Measurements from ENCODE around the gene NT5DC1. TPM values are rescaled to one million over a fixed set of nuclear protein-coding genes. Genes with fewer than 3 reads are reported as not detected.

Gene NT5DC1
- 10 to 100 TPM; 31.5 to 36.3 TPM for total RNA-seq

DNA sequence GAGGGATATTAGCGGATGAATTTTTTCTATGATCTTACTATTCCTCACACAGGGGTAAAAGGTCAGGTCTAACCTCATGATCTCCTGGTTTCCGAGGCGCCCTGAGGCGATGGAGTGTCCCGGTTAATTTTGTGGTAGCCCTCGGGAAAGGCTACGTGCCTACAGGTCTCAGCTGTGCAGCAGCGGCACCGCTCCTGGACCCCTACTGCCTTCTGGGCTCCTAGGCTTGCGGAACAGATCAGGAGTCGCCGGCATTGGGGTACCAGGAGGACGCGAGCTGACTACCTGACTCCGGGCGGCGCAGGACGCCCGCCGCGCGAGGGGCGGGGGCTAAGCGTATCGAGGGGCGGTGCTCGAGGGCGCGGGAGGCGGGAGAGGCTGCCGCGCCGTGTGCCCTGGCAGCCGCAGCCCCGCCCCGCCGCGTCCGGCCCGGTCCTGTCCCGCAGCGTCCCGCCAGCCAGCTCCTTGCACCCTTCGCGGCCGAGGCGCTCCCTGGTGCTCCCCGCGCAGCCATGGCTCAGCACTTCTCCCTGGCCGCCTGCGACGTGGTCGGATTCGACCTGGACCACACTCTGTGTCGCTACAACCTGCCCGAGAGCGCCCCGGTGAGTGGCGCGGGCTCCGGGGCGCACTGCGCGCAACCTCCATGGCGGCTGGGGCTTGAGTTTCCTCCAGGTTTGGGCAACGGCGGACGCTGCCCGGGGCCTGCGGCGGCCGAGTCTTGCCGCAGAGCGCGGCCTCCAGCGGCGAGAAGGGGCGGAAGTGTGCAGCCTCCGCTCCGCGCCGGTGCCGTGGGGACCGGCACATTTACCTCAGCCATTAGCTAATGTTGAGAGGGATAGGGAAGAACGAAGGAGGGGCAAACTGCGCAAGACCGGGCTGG is at the start of gene NT5DC1:
TSS of gene NT5DC1 (plus strand) at position 435 of the 883 bp plus-strand sequence. CDS start at position 513, 78 bp downstream.
- H3K27ac Mint-ChIP-seq, result peak within 1 kb of the TSS; percentile 87
- POLR2A ChIA-PET, result interaction anchor here (0.6 to 2.0 kb wide), 7 partner anchors 8 to 471 kb away, joined by 3 to 10 read pairs (median 4); partner anchors contain the start of genes RWDD1, TSPYL1 and TSPYL4

DNA sequence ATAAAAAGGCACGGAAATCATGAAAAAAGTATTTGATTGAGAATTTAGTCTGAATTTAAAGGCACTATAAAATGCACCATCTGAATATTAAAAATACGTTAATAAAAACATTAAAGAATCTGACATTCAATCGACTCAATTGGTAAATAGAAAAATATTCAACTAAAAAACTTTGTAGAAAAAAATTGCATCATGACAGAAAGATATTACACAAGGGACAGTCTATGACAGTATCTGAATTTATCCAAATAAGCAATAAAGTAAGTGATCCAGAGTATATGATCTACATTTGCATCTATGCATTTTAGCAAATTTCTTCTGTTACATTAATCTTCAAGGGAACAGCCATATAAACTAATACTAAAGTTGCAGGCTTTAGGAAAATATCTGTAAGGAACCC is 49.4 kb upstream of the NT5DC1 start:
- DNase-seq (no peak), ATAC-seq (ENCODE audit: low read depth) (no peak)
- no peaks in the 10 kb centered on the region for H3K4me1 Mint-ChIP-seq
- H3K9me3 Mint-ChIP-seq, result peaks cover 1% of the 10 kb centered on the region
- H3K4me3 Mint-ChIP-seq, result no peak overlapping the region
- peaks cover 7% of the 10 kb centered on the region for H3K27me3 Mint-ChIP-seq
- H3K27ac Mint-ChIP-seq, result no peak overlapping the region
- POLR2A ChIA-PET, result no interaction called here
- no peaks in the 10 kb centered on the region for H3K36me3 Mint-ChIP-seq

More for the DNA sequence above, at the start of gene NT5DC1:
- peaks cover 3% of the 10 kb centered on the region for H3K9me3 Mint-ChIP-seq
- peak within 1 kb of the TSS; percentile 94 for H3K4me3 Mint-ChIP-seq
- DNase-seq, result peak; percentile 91
- no peaks in the 10 kb centered on the region for H3K27me3 Mint-ChIP-seq
- H3K4me1 Mint-ChIP-seq, result peaks cover 31% of the 10 kb centered on the region
- peak; percentile 93 for ATAC-seq (ENCODE audit: low read depth)
- peaks cover 2% of the 10 kb centered on the region for H3K36me3 Mint-ChIP-seq

DNA sequence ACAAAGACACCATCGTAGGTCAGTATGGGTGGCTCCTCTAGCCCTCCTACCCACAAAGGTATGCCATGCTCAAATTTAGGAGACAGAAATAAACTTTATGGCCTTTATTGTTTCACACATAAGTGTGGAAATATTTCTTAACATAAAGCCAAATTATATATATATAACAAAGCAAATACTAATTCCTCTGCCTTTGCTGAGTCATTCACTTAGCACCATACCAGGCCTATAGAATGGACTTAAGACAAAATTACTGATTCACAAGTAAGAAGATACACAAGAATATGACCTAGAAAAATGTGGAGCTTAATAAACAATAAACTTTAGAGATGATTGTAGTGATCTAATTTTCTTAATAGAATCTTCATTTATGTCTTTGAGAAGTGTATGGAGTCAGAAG is 45.1 kb upstream of the NT5DC1 start:
- Mint-ChIP-seq H3K36me3 (no peaks in the 10 kb centered on the region), H3K4me3 (no peak overlapping the region), H3K27me3 (peaks cover 4% of the 10 kb centered on the region), H3K27ac (no peak overlapping the region), H3K9me3 (no peaks in the 10 kb centered on the region), H3K4me1 (no peaks in the 10 kb centered on the region)
- ATAC-seq (ENCODE audit: low read depth) (no peak), DNase-seq (no peak)
- POLR2A ChIA-PET, result no interaction called here

DNA sequence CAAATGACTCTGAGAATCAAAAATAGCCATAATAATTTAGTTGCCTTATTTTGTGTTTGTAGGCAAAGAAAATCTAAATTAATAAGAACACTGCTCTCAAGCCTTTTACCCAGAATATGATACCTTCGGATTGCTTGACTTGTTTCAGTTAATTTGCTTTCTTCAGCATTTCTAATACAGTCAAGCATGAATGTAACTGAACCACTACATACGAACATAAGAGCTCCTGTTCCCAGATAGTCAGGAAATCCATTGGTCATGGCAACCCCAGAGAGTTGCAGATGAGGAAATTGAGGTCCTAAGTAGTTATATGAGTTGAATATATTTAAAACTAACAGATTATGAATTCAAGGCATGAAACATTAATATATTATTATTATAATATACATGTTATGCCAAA is 42.9 kb upstream of the NT5DC1 start:
- H3K27ac Mint-ChIP-seq, result no peak overlapping the region
- no peaks in the 10 kb centered on the region for H3K9me3 Mint-ChIP-seq
- POLR2A ChIA-PET, result no interaction called here
- no peak for ATAC-seq (ENCODE audit: low read depth)
- no peak for DNase-seq
- no peaks in the 10 kb centered on the region for H3K4me1 Mint-ChIP-seq
- no peaks in the 10 kb centered on the region for H3K36me3 Mint-ChIP-seq
- peaks cover 13% of the 10 kb centered on the region for H3K27me3 Mint-ChIP-seq
- H3K4me3 Mint-ChIP-seq, result no peak overlapping the region

DNA sequence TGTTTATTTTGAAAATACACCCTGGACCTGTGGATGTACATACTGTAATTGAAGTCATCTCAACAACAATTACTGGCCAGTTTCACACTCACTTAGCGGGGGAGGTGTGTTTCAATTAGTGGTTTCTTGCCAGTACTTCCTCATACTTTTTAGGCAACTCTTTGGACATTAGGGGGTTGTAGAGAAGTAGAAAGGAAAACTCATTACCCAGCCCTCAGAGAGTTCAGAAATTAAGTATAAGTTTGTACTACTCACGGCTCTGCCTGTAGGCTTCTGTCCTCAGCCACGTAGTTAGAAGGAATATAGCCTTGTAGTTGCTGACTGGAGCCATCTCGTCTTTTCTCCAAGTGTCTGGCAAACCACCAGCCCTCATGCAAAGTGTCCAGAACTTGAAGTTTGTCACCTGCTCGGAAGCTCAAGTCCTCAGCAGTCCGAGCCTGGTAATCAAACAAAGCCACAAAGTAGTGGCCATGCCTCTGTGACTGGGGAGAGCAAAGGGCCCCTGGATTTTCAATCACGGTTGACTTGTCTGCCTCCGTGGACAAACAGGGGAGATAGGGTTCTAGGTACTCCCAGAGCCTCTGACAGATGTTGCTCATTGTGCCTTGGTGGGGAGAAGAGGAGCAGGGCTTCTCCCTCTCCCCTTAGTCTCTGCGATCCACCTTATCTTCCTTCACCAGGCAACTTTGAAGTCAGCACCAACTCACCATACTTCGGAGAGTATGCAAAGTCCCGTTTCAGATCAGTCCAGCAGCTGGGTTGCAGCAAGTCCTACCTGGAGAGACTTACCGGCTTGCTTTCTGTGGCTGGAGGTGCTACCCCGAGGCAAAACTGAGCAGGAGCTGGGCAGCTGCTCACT is 40.7 kb upstream of the NT5DC1 start:
- H3K36me3 Mint-ChIP-seq, result no peaks in the 10 kb centered on the region
- H3K4me1 Mint-ChIP-seq, result no peaks in the 10 kb centered on the region
- H3K4me3 Mint-ChIP-seq, result no peak overlapping the region
- POLR2A ChIA-PET, result no interaction called here
- DNase-seq (no peak), ATAC-seq (ENCODE audit: low read depth) (no peak)
- H3K27me3 Mint-ChIP-seq, result peaks cover 18% of the 10 kb centered on the region
- no peaks in the 10 kb centered on the region for H3K9me3 Mint-ChIP-seq
- no peak overlapping the region for H3K27ac Mint-ChIP-seq

DNA sequence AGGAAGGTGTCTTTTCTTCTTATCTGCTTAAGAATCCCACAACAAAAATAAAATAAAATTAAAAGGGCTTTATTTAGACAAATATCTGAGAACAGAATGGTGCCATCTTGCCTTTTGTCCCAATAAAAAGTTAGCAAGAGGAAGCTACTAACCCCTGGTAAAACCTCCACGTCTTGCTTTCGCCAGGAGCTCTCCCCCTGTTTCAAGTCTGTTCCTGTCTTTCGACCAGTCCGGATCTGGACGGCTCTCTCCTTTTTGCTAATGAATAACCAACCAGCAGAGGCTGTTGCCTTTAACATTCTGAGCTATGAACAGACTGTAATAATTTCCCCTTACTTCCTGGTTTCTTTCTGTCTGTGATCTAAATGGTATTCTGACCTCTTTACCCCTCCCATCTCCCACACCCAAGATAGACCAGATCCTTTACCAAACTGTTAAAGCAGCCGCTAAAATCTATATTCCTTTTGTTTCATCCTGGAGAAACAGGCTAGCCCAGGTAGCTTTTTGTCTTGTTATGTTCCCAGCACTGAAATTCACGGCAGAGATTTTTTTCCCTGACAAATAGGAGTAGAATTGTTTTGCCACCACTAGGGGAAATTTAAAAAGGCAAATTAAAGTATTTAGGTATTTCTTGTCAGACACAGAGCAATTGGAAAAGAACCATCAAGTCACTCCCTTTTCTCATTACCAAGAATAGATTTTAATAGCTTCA is 39.9 kb upstream of the NT5DC1 start, which contains the start of gene FRK:
TSS of gene FRK (minus strand) at position 320 of the 712 bp plus-strand sequence. CDS start 580 bp downstream, outside the sequence.
- Mint-ChIP-seq H3K27ac (no peak within 1 kb of the TSS), H3K9me3 (no peaks in the 10 kb centered on the region), H3K4me3 (no peak within 1 kb of the TSS), H3K4me1 (no peaks in the 10 kb centered on the region), H3K27me3 (peaks cover 18% of the 10 kb centered on the region), H3K36me3 (no peaks in the 10 kb centered on the region)
- ATAC-seq (ENCODE audit: low read depth) (no peak), DNase-seq (no peak)
- POLR2A ChIA-PET, result no interaction called here

DNA sequence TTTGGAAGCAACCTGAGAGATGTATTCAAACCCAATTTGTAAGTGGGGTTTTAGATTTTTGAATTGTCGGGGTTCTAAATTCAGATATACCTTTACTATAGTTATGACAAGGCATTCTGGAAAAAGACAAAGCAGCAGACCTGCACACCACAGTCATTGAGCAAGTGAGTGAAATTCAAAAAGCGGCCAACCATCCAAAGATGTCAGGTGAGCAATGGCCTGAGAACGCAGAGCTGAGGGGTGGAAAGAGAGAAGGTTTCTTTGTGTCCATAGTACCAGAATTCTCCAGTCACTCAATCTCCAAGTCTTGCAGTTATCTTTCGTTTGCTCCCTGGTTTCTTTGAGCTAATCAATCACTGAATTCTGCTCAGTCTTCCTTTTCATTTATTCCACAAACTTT is 38.2 kb upstream of the NT5DC1 start:
- peaks cover 18% of the 10 kb centered on the region for H3K27me3 Mint-ChIP-seq
- H3K9me3 Mint-ChIP-seq, result no peaks in the 10 kb centered on the region
- DNase-seq (no peak), ATAC-seq (ENCODE audit: low read depth) (no peak)
- POLR2A ChIA-PET, result no interaction called here
- H3K4me1 Mint-ChIP-seq, result no peaks in the 10 kb centered on the region
- no peaks in the 10 kb centered on the region for H3K36me3 Mint-ChIP-seq
- no peak overlapping the region for H3K27ac Mint-ChIP-seq
- no peak overlapping the region for H3K4me3 Mint-ChIP-seq

DNA sequence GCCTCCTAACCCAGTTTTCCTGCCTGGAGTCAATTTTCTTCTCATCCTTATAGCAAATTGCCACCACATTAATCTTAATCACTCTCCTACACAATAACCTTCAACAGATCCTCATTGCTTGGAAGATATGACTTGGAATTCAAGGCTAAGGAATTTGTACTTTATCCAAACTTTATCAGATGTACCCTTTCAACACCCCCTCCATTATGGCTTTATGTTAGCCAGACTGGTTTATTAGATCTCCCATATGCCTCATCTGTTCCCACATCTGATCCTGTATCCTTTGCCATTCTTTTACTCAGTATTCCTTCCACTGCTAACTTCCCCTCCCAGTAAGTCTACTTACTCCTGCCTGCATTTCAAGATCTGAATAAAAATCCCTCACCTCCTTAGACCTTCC is 36.0 kb upstream of the NT5DC1 start:
- POLR2A ChIA-PET, result no interaction called here
- ATAC-seq (ENCODE audit: low read depth) (no peak), DNase-seq (no peak)
- no peaks in the 10 kb centered on the region for H3K4me1 Mint-ChIP-seq
- H3K27me3 Mint-ChIP-seq, result peaks cover 17% of the 10 kb centered on the region
- no peaks in the 10 kb centered on the region for H3K36me3 Mint-ChIP-seq
- H3K4me3 Mint-ChIP-seq, result no peak overlapping the region
- no peaks in the 10 kb centered on the region for H3K9me3 Mint-ChIP-seq
- no peak overlapping the region for H3K27ac Mint-ChIP-seq

DNA sequence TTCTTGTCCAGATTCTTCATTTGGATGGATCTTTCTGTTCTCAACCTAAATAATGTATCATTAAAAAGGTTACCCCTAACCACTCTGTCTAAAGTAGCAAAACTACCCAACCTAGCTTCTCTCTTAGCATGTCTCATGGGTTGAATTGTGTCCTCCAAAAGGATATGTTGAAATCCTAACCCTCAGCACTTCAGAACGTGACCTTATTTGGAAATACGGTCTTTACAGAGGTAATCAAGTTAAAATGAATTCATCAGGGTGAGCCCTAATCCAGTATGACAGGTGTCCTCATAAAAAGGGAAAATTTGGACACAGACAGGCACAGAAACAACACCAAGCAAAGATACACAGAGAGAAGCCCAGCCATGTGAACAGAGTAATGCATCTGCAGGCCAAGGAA is 33.9 kb upstream of the NT5DC1 start:
- no peak overlapping the region for H3K4me3 Mint-ChIP-seq
- ATAC-seq (ENCODE audit: low read depth) (no peak), DNase-seq (no peak)
- H3K4me1 Mint-ChIP-seq, result no peaks in the 10 kb centered on the region
- no peaks in the 10 kb centered on the region for H3K9me3 Mint-ChIP-seq
- POLR2A ChIA-PET, result no interaction called here
- H3K27ac Mint-ChIP-seq, result no peak overlapping the region
- peaks cover 9% of the 10 kb centered on the region for H3K27me3 Mint-ChIP-seq
- no peaks in the 10 kb centered on the region for H3K36me3 Mint-ChIP-seq

DNA sequence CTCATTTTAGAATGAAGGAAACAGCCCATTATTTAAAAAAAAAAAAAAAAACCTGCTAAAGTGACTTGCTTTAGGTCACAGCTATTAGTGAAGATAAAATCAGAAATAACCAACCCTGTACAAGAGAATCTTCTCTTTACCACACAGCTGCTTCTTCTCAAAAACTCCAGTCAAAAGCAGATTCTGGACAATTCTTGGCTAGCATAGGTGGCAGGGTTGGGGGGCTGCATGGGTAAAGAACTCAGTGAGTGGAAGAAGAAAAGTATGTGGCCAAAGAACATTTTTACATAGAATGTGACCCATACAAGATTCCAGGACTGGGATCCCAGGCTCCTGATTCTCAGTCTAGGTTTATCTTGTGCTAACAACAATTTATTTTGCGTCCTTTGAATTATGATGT is 30.6 kb upstream of the NT5DC1 start:
- Mint-ChIP-seq H3K9me3 (no peaks in the 10 kb centered on the region), H3K36me3 (no peaks in the 10 kb centered on the region), H3K27me3 (peaks cover 7% of the 10 kb centered on the region), H3K27ac (no peak overlapping the region), H3K4me1 (no peaks in the 10 kb centered on the region), H3K4me3 (no peak overlapping the region)
- DNase-seq (no peak), ATAC-seq (ENCODE audit: low read depth) (no peak)
- POLR2A ChIA-PET, result interaction anchor here (0.7 kb wide), 1 partner anchor 1429 kb away, joined by 3 read pairs; no protein-coding TSS in a partner anchor

DNA sequence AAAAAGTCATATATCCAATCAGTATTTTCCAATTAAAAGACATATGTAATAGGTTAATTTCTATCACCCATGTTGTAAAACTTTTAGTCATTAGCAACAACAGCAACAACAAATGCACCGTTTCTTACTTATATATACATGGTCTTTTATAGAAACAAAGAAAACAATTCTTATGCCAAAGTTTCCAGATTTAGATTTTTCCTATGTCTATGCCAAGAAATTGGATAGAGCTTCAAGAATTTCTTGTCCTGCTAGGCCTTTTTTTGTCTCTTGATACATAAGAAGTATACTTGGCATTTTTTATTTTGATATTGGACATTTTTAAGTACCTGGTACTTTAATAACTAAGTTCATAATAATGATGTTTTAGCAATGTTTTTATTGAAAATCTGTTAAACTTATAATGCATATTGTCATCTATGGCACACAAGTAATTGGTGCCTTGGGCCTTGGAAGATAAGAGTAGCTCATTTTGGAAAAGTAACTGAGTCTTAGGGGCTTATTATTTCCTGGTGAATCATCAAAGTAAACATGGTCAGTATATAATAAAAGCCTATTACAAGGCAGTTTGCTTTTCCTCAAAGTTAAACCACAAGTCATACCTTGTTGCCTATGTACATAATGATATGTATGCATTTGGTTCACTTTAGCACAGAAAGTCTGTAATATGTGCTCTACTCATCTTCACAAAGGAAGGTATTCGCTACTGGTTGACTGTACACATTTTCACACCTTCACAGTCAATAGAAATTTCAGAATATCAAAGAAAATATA is 29.9 kb upstream of the NT5DC1 start:
- ATAC-seq (ENCODE audit: low read depth) (no peak), DNase-seq (no peak)
- Mint-ChIP-seq H3K27me3 (peaks cover 7% of the 10 kb centered on the region), H3K4me1 (no peaks in the 10 kb centered on the region), H3K27ac (no peak overlapping the region), H3K36me3 (no peaks in the 10 kb centered on the region), H3K4me3 (no peak overlapping the region), H3K9me3 (no peaks in the 10 kb centered on the region)
- POLR2A ChIA-PET, result interaction anchor here (0.7 kb wide), 1 partner anchor 1428 kb away, joined by 3 read pairs; no protein-coding TSS in a partner anchor

DNA sequence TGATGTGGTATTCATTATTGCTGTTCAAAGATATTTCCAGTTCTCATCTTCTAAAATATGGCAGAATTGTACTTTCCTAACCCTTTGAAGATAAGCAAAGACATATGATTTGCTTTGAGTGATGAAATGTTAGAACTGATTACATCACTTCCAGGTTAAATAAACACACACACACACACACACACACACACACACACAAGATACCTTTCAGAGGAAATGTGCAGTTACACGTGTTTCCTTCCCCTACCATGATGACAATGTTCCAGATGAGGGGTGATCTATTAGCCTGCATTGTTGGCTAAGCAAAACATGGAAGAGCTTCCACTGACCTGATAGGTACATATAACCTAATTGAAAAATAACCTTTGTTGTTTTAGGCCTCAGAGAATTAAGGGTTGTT is 28.3 kb upstream of the NT5DC1 start:
- no peaks in the 10 kb centered on the region for H3K4me1 Mint-ChIP-seq
- POLR2A ChIA-PET, result no interaction called here
- no peaks in the 10 kb centered on the region for H3K9me3 Mint-ChIP-seq
- H3K27ac Mint-ChIP-seq, result no peak overlapping the region
- no peak for DNase-seq
- no peak for ATAC-seq (ENCODE audit: low read depth)
- H3K36me3 Mint-ChIP-seq, result no peaks in the 10 kb centered on the region
- no peak overlapping the region for H3K4me3 Mint-ChIP-seq
- peaks cover 7% of the 10 kb centered on the region for H3K27me3 Mint-ChIP-seq
